RWPE2 (cell line): ENCODE data around the gene EPHA6.

ENCODE experiments used
- ATAC-seq: fragments of 200-7000 bp; cut with Tn5 transposase; 3 replicates; pipeline ENCODE4 v1.9.1; 2021; ENCODE audit warnings: low read depth
- DNase-seq: peaks from one replicate; pipeline ENCODE4 v3.0.0-alpha.2; 2020; ENCODE audit warnings: low spot score
- H3K27ac ChIP-seq: fragments of 450-650 bp; 2 replicates; pipeline ENCODE4 v1.5.1; 2017; ENCODE audit warnings: mild to moderate bottlenecking; ENCODE audit not compliant: poor library complexity, severe bottlenecking
- H3K27me3 ChIP-seq: fragments of 250-450 bp; sonication (Bioruptor Pico); 2 replicates; pipeline ENCODE4 v1.5.1; 2021; ENCODE audit warnings: mild to moderate bottlenecking, moderate library complexity; ENCODE audit not compliant: insufficient read depth, poor library complexity, severe bottlenecking
- H3K36me3 ChIP-seq: fragments of 250-450 bp; sonication (Bioruptor Pico); 2 replicates; pipeline ENCODE4 v1.5.1; 2020; ENCODE audit warnings: low read depth, mild to moderate bottlenecking, moderate library complexity
- H3K4me1 ChIP-seq: fragments of 250-450 bp; sonication (Bioruptor Pico); 2 replicates; pipeline ENCODE4 v1.5.1; 2021; ENCODE audit warnings: mild to moderate bottlenecking, moderate library complexity; ENCODE audit not compliant: insufficient read depth, poor library complexity, severe bottlenecking
- H3K4me3 ChIP-seq: fragments of 250-450 bp; sonication (Bioruptor Pico); 2 replicates; pipeline ENCODE4 v1.5.1; 2021; ENCODE audit warnings: mild to moderate bottlenecking, moderate library complexity; ENCODE audit not compliant: severe bottlenecking
- H3K9me3 ChIP-seq: fragments of 250-450 bp; sonication (Bioruptor Pico); 2 replicates; pipeline ENCODE4 v1.5.1; 2021; ENCODE audit warnings: mild to moderate bottlenecking, moderate library complexity; ENCODE audit not compliant: severe bottlenecking
- TF ChIP-seq, protein P1 (sequence below): fragments of 450-650 bp; IDR thresholded peaks from one replicate; pipeline ENCODE4 v1.5.1; 2017; ENCODE audit warnings: mild to moderate bottlenecking, moderate library complexity; ENCODE audit not compliant: poor library complexity, severe bottlenecking

Gene EPHA6

DNA sequence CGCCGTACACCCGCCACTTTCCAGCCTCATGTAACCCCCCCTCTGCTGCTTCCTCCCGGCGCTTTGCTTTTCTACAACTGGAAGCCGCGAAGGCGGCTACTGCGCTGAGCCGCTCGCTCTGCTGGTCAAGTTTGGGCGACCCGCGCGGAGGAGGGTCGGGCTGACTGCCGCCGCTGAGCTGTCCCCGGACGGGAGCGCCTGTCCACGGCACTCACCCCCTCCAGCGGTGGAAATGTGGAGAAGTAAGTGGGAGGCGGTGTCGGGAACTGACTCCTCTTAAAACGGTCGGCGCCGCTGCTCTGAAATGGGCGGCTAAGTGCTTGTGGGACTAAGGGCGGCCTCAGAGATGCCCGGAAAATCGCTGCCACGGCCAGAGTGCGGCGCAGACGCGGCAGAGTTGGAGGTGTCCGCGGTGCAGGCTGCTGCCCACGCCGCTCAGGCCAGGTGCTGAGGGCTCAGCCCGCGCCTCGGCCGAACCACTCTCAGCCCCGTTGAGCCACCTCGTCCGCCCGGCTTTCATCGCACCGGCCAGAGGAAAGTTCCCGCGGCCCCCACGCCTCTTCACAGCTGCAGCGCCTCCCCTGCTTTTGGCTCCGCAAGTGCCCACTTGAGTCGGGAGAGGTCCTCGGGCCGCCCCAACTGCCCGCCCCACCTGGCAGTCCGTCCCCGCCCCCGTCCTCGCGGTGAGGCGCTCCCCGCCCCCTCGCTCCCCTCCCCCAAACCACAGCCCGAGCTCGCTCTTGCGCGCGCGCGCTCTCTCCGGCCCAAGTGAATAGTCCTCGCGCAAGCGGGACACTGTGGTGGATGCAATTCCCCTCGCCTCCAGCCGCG, at the start of gene EPHA6:
EPHA6 (plus strand) TSS at position 775 of the 831 bp plus-strand sequence.
- DNase-seq (peak; percentile 64), ATAC-seq (peak; percentile 68)
- peaks cover 48% of the 10 kb centered on the region for H3K27me3 ChIP-seq
- no peaks in the 10 kb centered on the region for H3K9me3 ChIP-seq
- H3K4me3 ChIP-seq: peak within 1 kb of the TSS; percentile 30
- no peak within 1 kb of the TSS for H3K27ac ChIP-seq
- no peaks in the 10 kb centered on the region for H3K36me3 ChIP-seq
- TF ChIP-seq, protein P1, sequence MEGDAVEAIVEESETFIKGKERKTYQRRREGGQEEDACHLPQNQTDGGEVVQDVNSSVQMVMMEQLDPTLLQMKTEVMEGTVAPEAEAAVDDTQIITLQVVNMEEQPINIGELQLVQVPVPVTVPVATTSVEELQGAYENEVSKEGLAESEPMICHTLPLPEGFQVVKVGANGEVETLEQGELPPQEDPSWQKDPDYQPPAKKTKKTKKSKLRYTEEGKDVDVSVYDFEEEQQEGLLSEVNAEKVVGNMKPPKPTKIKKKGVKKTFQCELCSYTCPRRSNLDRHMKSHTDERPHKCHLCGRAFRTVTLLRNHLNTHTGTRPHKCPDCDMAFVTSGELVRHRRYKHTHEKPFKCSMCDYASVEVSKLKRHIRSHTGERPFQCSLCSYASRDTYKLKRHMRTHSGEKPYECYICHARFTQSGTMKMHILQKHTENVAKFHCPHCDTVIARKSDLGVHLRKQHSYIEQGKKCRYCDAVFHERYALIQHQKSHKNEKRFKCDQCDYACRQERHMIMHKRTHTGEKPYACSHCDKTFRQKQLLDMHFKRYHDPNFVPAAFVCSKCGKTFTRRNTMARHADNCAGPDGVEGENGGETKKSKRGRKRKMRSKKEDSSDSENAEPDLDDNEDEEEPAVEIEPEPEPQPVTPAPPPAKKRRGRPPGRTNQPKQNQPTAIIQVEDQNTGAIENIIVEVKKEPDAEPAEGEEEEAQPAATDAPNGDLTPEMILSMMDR: no peak
- peaks cover 4% of the 10 kb centered on the region for H3K4me1 ChIP-seq

DNA sequence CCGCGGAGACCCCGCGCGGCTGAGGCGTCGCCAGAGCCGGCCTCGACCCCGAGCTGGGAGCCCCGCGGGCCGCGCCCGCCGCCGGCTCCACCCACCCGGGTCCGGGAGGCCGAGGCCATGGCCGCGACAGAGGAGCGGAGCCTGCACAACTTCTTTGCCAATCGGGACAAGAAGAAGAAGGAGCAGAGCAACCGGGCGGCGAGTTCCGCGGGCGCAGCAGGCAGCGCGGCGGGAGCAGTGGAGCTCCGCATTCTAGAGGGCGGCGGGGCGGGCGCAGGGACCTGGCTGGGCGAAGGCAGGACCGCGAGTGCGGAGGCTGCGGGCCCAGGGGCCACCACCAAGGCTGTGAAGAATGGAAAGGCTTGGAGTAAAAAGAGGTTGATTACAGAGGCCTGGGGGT, 37.6 kb upstream of the EPHA6 start:
- Histone ChIP-seq H3K4me3 (no peak overlapping the region), H3K9me3 (no peaks in the 10 kb centered on the region), H3K27me3 (no peaks in the 10 kb centered on the region), H3K36me3 (no peaks in the 10 kb centered on the region), H3K4me1 (no peaks in the 10 kb centered on the region), H3K27ac (no peak overlapping the region)
- DNase-seq (no peak), ATAC-seq (no peak)
- TF ChIP-seq, protein P1: no peak

DNA sequence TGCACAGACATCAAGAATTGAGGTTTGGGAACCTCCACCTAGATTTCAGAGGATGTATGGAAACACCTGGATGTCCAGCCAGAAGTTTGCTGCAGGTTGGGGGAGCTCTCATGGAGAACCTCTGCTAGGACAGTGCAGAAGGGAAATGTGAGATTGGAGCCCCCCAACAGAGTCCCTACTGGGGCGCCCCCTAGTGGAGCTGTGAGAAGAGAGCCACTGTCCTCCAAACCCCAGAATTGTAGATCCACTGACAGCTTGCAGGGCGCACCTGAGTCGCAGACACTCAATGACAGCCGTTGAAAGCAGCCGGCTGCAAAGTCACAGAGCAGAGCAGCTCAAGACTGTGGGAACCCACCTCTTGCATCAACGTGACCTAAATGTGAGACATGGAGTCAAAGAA, 34.6 kb upstream of the EPHA6 start:
- ATAC-seq (no peak), DNase-seq (no peak)
- H3K27ac ChIP-seq: no peak overlapping the region
- H3K4me3 ChIP-seq: no peak overlapping the region
- no peaks in the 10 kb centered on the region for H3K27me3 ChIP-seq
- no peaks in the 10 kb centered on the region for H3K36me3 ChIP-seq
- TF ChIP-seq, protein P1: no peak
- H3K9me3 ChIP-seq: no peaks in the 10 kb centered on the region
- no peaks in the 10 kb centered on the region for H3K4me1 ChIP-seq

DNA sequence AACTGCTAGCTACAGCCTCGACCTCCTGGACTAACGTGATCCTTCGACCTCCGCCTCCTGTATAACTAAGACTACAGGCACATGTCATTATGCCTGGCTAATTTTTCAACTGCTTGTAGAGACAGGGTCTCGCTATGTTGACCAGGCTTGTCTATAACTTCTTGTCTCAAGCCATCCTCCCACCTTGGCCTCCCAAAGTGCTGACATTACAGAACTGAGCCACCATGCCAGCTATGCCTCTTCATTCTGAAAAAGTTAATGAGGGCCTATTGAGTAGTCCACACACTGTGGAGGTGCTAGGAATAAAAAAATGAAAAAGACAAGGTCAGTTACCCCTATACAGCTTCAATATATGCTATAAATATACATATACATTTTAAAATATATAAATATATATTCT, 18.3 kb upstream of the EPHA6 start:
- H3K36me3 ChIP-seq: no peaks in the 10 kb centered on the region
- no peak overlapping the region for H3K4me3 ChIP-seq
- TF ChIP-seq, protein P1: no peak
- H3K27me3 ChIP-seq: no peaks in the 10 kb centered on the region
- no peaks in the 10 kb centered on the region for H3K9me3 ChIP-seq
- no peaks in the 10 kb centered on the region for H3K4me1 ChIP-seq
- ATAC-seq: no peak
- DNase-seq: no peak
- no peak overlapping the region for H3K27ac ChIP-seq

DNA sequence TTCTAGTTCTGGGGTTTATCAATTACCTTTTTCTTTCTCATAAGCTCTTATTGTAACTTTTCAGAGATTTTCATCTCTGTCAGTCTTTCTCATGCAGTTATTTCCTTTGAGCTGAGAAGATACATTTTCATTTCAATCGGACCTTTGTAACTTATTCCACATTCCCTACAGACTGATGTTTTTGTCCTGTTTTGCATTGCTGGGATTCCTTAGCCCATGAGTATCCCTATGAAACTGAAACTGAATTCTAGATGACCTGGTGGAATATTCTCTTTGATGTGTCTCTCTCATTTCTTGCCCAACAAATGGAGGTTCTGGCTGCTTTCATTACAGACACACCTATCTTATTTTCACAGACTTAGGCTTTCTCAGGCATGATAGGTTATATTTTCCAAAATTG, 10.5 kb upstream of the EPHA6 start:
- H3K36me3 ChIP-seq: no peaks in the 10 kb centered on the region
- H3K9me3 ChIP-seq: no peaks in the 10 kb centered on the region
- TF ChIP-seq, protein P1: no peak
- no peak overlapping the region for H3K27ac ChIP-seq
- no peak overlapping the region for H3K4me3 ChIP-seq
- DNase-seq (no peak), ATAC-seq (no peak)
- H3K27me3 ChIP-seq: no peaks in the 10 kb centered on the region
- H3K4me1 ChIP-seq: no peaks in the 10 kb centered on the region
